K562 (cell line): ENCODE measurements around the gene ZNF189. TPM values are rescaled to one million over a fixed set of nuclear protein-coding genes. Genes with fewer than 3 reads are reported as not detected.
A peak's percentile ranks its signal among the peaks of the same experiment; 100 is the strongest.
"Not testable (repeated sequence)": the region's sequence is repeated elsewhere in the genome, so short reads cannot be mapped to it uniquely, and the experiment has no call there.

Experiments
- ATAC-seq: fragments of 200-7000 bp; cut with Tn5 transposase; 3 replicates; pipeline ENCODE4 v1.9.1; 2020; ENCODE audit warnings: moderate library complexity
- BruUV-seq: library from RNA; stranded (reverse); fragments of 400-500 nt; replicated peaks from 2 replicates; lab custom pipeline; 2021; lab: Mats Ljungman, UMichigan
- CTCF ChIA-PET: fragments of 300-600 bp; formaldehyde crosslinking; extraction: SDS; loops from one replicate; lab custom pipeline; 2021; ENCODE audit warnings: low intra/inter-chr PET ratio; lab: Yijun Ruan, JAX
- POLR2A ChIA-PET: fragments of 300-600, 350-650 bp; sonication (Branson Sonifier 250); formaldehyde crosslinking; extraction: SDS; loops from one replicate; lab custom pipeline; 2021; ENCODE audit warnings: antibody characterized with exemption, inconsistent platforms; lab: Yijun Ruan, JAX
- DNase-seq, 4 experiments: peaks; one replicate each; pipeline versions ENCODE4 v3.0.0 to v3.0.0-alpha.2; 2011 to 2018; ENCODE audit warnings: low spot score in 3 of 4, mixed read lengths in 3 of 4; ENCODE audit errors: extremely low read depth in 1 of 4
- FAIRE-seq: peaks from 2 replicates; lab custom pipeline; 2011; peaks lifted over from hg19 to GRCh38; lab: Jason Lieb, UNC
- H2AFZ ChIP-seq: 2 replicates; pipeline ENCODE4 v1.6.0; 2011; ENCODE audit warnings: low read depth, low read length, control low read depth, inconsistent platforms
- H3K27ac ChIP-seq: fragments of 200-600 bp; 3 replicates; pipeline ENCODE4 v1.8.0; 2011; ENCODE audit warnings: low read depth, mild to moderate bottlenecking, control low read depth, inconsistent platforms, low read length, moderate library complexity, mixed read lengths; ENCODE audit errors: extremely low read depth
- H3K27me3 ChIP-seq, 2 experiments: fragments of 300-600 bp in 1 of 2; 2 replicates in 1 of 2; 3 replicates in 1 of 2; pipeline versions ENCODE4 v1.6.0 to v1.8.0; 2011; ENCODE audit warnings: inconsistent platforms in 2 of 2, low read length in 2 of 2, mild to moderate bottlenecking in 1 of 2, mixed read lengths in 1 of 2, moderate library complexity in 1 of 2; ENCODE audit not compliant: control insufficient read depth in 2 of 2, insufficient read depth in 2 of 2
- H3K36me3 ChIP-seq: fragments of 300-600 bp; 3 replicates; pipeline ENCODE4 v1.8.0; 2011; ENCODE audit warnings: mild to moderate bottlenecking, low read length, inconsistent platforms; ENCODE audit not compliant: control insufficient read depth, insufficient read depth
- H3K4me1 ChIP-seq, 2 experiments: fragments of 200-600 bp in 1 of 2; replicated peaks in 1 of 2; 2 replicates in 1 of 2; 3 replicates in 1 of 2; pipeline versions ENCODE4 v1.5.1 to v1.8.0; 2011; ENCODE audit warnings: inconsistent platforms in 2 of 2, low read length in 2 of 2, mild to moderate bottlenecking in 1 of 2, mixed read lengths in 1 of 2, moderate library complexity in 1 of 2; ENCODE audit not compliant: control insufficient read depth in 2 of 2, insufficient read depth in 2 of 2
- H3K4me2 ChIP-seq: 2 replicates; pipeline ENCODE4 v1.6.1; 2011; ENCODE audit warnings: low read length, control low read depth, inconsistent platforms, mixed read lengths; ENCODE audit not compliant: insufficient read depth
- H3K4me3 ChIP-seq: fragments of 200-600 bp; sonication (generic), shearing (Covaris generic); 2 replicates; pipeline ENCODE4 v1.5.1; 2016; ENCODE audit warnings: control low read depth, inconsistent platforms
- H3K79me2 ChIP-seq: fragments of 200-600 bp; 3 replicates; pipeline ENCODE4 v1.8.0; 2011; ENCODE audit warnings: low read length, inconsistent platforms; ENCODE audit not compliant: control insufficient read depth, insufficient read depth
- H3K9ac ChIP-seq, 2 experiments: 2 replicates each; pipeline versions ENCODE4 v1.6.0 to v1.6.1; 2011; ENCODE audit warnings: low read depth in 2 of 2, low read length in 2 of 2, control low read depth in 1 of 2, inconsistent platforms in 1 of 2, mild to moderate bottlenecking in 1 of 2, mixed read lengths in 1 of 2; ENCODE audit not compliant: insufficient read depth in 1 of 2
- H3K9me1 ChIP-seq: one replicate; pipeline ENCODE4 v1.6.0; 2011; ENCODE audit warnings: inconsistent platforms, mild to moderate bottlenecking, low read length, moderate library complexity; ENCODE audit not compliant: control insufficient read depth, insufficient read depth
- H3K9me3 ChIP-seq: replicated peaks from 2 replicates; pipeline ENCODE4 v1.5.1; 2011; ENCODE audit warnings: low read depth, low read length, inconsistent platforms; ENCODE audit not compliant: control insufficient read depth, insufficient read depth
- H4K20me1 ChIP-seq: replicated peaks from 2 replicates; pipeline ENCODE4 v1.6.1; 2011; ENCODE audit warnings: low read length, inconsistent platforms, mixed read lengths; ENCODE audit not compliant: control insufficient read depth, insufficient read depth
- CBX3 ChIP-seq, 2 experiments: IDR thresholded peaks; 1 replicate in 1 of 2; 2 replicates in 1 of 2; pipeline ENCODE4 v1.6.1; 2012; ENCODE audit warnings: inconsistent platforms in 2 of 2, low read length in 2 of 2, borderline replicate concordance in 1 of 2, control low read depth in 1 of 2
- CBX5 ChIP-seq: IDR thresholded peaks from 2 replicates; pipeline ENCODE4 v1.6.1; 2014; ENCODE audit warnings: low read depth, borderline replicate concordance
- TRIM28 ChIP-seq: fragments of 450-650 bp; IDR thresholded peaks from 2 replicates; pipeline ENCODE4 v1.6.1; 2017
- ZBTB33 ChIP-seq: sonication (generic); formaldehyde crosslinking; IDR thresholded peaks from 2 replicates; pipeline ENCODE4 v1.8.1; 2023; ENCODE audit warnings: mild to moderate bottlenecking, missing genetic modification reagents
- WGBS: fragments of 100-300 bp; shearing (Covaris generic); methylation state at CpG from one replicate; pipeline ENCODE4 v1.1.6; 2016; ENCODE audit warnings: low coverage, mixed read lengths; ENCODE audit not compliant: insufficient coverage; ENCODE audit errors: missing lambda C conversion rate; 5-methylcytosine and 5-hydroxymethylcytosine counted together
- in situ Hi-C: fragments of 300-500 bp; cut with MboI; formaldehyde crosslinking; loops from 4 replicates; pipeline ENCODE4 v1.15.0; 2018; ENCODE audit warnings: inconsistent platforms, mixed read lengths
- intact Hi-C: fragments of 100-400 bp; cut with micrococcal nuclease; formaldehyde crosslinking; loops from 2 replicates; pipeline ENCODE4 v1.14.2; 2022
- polyA plus RNA-seq, 8 experiments: library from polyadenylated mRNA; depleted of rRNA in 4 of 8; stranded (reverse) in 5 of 8; unstranded in 3 of 8; fragments of >200 nt; fragmentation: Nextera tagmentation in 2 of 8; fragmentation: Illumina TruSeq in 1 of 8; extraction: Ambion mirVana in 2 of 8; extraction: Trizol in 1 of 8; gene quantifications; 2 replicates each; pipeline versions ENCODE4 v1.2.1 to v1.2.3, GENCODE V29; 2011 to 2014; ENCODE audit warnings: inconsistent platforms in 1 of 8, missing spikeins in 1 of 8
- total RNA-seq, 7 experiments: library from RNA; depleted of rRNA in 6 of 7; stranded (reverse); fragments of >200 nt in 6 of 7; fragmentation: Illumina TruSeq in 2 of 7; extraction: Trizol in 2 of 7; gene quantifications; 2 replicates each; pipeline versions ENCODE4 v1.2.1 to v1.2.3, GENCODE V29; 2011 to 2021; ENCODE audit warnings: low replicate concordance in 1 of 7

Gene ZNF189
- total and polyA plus RNA-seq, 9 of the 15 experiments (the other 6 are each of a cell fraction or from before 2014, with no cell fraction given), result 2.4 to 15.3 (median 6.4) TPM

DNA sequence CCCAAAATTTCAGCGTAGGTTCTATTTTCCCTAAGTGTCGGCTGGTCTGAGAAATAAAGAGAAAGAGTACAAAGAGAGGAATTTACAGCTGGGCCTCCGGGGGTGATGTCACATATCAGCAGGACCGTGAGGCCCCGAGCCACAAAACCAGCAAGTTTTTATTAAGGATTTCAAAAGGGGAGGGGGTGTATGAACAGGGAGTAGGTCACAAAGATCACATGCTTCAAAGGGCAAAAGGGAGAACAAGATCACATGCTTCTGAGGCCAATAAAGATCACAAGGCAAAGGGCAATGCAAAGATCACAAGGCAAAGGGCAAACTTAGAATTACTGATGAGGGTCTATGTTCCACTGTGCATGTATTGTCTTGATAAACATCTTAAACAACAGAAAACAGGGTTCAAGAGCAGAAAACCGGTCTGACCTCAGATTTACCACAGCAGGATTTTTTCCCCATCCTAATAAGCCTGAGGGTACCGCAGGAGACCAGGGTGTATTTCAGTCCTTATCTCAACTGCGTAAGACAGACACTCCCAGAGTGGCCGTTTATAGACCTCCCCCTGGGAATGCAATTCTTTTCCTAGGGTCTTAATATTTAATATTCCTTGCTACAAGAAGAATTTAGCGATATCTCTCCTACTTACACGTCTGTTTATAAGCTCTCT lies 13.6 kb upstream of the ZNF189 start, which contains the start of gene BAAT:
BAAT (minus strand) TSS at position 134 of the 664 bp plus-strand sequence. CDS start 13,602 bp downstream, outside the sequence.
- ATAC-seq, DNase-seq, CTCF ChIA-PET, POLR2A ChIA-PET, in situ Hi-C loops, H3K9ac ChIP-seq, H3K9me3 ChIP-seq, H3K27me3 ChIP-seq, FAIRE-seq, H3K4me3 ChIP-seq, H3K9me1 ChIP-seq, H2AFZ ChIP-seq, H3K79me2 ChIP-seq, H4K20me1 ChIP-seq, H3K4me1 ChIP-seq, H3K27ac ChIP-seq, intact Hi-C loops, H3K4me2 ChIP-seq, BruUV-seq: not testable (repeated sequence)
- TF ChIP-seq ZBTB33 (CRISPR knock-in tag) (peak; percentile 79), TRIM28 (peak; percentile 82), CBX5 (peak; percentile 74; the same call in 1 of the 2 replicates), CBX3 (IDR thresholded peaks at IDR 0.05; ENCODE audit: borderline replicate concordance in 1 of 2, low read length in 2 of 2) (peak in 1 of 2 experiments; percentile 88; a peak in 1 of 3 replicates)
- WGBS, result 93% methylated on average over 11 of the region's 11 CpGs
- H3K36me3 ChIP-seq, result peaks cover 33% of the 10 kb centered on the region
